Chondrocyte (in vitro differentiated cells): ENCODE results near the gene CCBE1. TPM values are rescaled to one million over a fixed set of nuclear protein-coding genes. Genes with fewer than 3 reads are reported as not detected.

Experiments used
- DNase-seq: peaks from one replicate; pipeline ENCODE4 v3.0.0; 2021; ENCODE audit warnings: mixed read lengths, low spot score
- H3K27ac Mint-ChIP-seq: one replicate; pipeline ENCODE4 v1.8.0; 2021; ENCODE audit warnings: mild to moderate bottlenecking, moderate library complexity, mixed read lengths; ENCODE audit not compliant: unreplicated experiment
- H3K27me3 Mint-ChIP-seq: 2 replicates; pipeline ENCODE4 v1.8.0; 2021; ENCODE audit warnings: low read depth, mixed read lengths
- H3K36me3 Mint-ChIP-seq: 2 replicates; pipeline ENCODE4 v1.8.0; 2021; ENCODE audit warnings: low read depth, mixed read lengths
- H3K4me1 Mint-ChIP-seq: 2 replicates; pipeline ENCODE4 v1.8.0; 2021; ENCODE audit warnings: low read depth, mild to moderate bottlenecking, mixed read lengths
- H3K4me3 Mint-ChIP-seq: one replicate; pipeline ENCODE4 v1.8.0; 2021; ENCODE audit warnings: mild to moderate bottlenecking, moderate library complexity, mixed read lengths; ENCODE audit not compliant: unreplicated experiment
- H3K9me3 Mint-ChIP-seq: 2 replicates; pipeline ENCODE4 v1.8.0; 2021; ENCODE audit warnings: low read depth, mixed read lengths
- total RNA-seq: library from RNA; stranded (reverse); gene quantifications from 3 replicates; pipeline ENCODE4 v1.2.1, GENCODE V29; 2021
- TF ChIP-seq, protein P1 (sequence below): fragments of 200-600 bp; sonication (generic); IDR thresholded peaks from 2 replicates; pipeline ENCODE4 v1.5.0; 2021; ENCODE audit warnings: antibody characterized with exemption, mild to moderate bottlenecking, moderate library complexity

CCBE1 gene
- total RNA-seq, 1 donor from 2014 or later = 0.72 TPM

- DNase-seq = no peak
- H3K9me3 Mint-ChIP-seq = peaks cover 13% of the 10 kb centered on the region
- H3K4me3 Mint-ChIP-seq = no peak overlapping the region
- H3K4me1 Mint-ChIP-seq = no peaks in the 10 kb centered on the region
- peaks cover 2% of the 10 kb centered on the region for H3K36me3 Mint-ChIP-seq
- TF ChIP-seq, protein P1, sequence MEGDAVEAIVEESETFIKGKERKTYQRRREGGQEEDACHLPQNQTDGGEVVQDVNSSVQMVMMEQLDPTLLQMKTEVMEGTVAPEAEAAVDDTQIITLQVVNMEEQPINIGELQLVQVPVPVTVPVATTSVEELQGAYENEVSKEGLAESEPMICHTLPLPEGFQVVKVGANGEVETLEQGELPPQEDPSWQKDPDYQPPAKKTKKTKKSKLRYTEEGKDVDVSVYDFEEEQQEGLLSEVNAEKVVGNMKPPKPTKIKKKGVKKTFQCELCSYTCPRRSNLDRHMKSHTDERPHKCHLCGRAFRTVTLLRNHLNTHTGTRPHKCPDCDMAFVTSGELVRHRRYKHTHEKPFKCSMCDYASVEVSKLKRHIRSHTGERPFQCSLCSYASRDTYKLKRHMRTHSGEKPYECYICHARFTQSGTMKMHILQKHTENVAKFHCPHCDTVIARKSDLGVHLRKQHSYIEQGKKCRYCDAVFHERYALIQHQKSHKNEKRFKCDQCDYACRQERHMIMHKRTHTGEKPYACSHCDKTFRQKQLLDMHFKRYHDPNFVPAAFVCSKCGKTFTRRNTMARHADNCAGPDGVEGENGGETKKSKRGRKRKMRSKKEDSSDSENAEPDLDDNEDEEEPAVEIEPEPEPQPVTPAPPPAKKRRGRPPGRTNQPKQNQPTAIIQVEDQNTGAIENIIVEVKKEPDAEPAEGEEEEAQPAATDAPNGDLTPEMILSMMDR = no peak
- H3K27me3 Mint-ChIP-seq = no peaks in the 10 kb centered on the region
- H3K27ac Mint-ChIP-seq = no peak overlapping the region
These were observed 137.7 kb downstream of the CCBE1 start for GRCh38 chr18:59559528-59559927.

DNA sequence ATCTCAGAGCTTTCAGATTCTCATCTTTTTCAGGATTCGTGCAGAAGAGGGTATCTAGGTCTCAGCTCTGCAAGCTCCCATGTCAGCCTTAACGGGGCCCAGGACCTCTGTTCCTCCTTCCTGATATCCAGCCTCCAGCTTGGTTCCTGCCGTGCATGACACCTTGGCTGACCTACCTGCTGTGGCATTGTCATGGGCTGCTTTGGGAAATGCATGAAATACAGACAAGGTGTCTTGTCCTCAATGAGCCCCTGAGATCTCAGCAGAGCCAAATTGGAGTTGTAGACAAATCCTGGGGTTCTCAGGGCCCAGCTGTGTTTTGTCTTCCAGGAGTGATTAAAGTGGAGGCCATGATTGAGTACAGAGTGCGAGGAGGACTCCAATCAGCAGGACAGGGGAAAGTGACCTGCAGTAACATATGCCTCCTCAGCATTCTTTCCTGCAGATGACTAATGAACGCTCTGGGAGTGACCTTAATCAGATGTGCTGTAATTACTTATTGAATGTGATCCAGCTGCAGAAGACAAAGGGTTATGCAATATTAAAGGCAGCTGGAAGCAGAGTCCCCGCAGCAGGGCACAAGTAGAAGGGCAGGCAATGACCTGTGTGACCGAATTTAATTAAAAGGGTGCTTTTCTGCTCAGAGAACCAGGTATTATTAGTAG, 141.1 kb downstream of the CCBE1 start:
- Mint-ChIP-seq H3K36me3 (peaks cover 2% of the 10 kb centered on the region), H3K27ac (no peak overlapping the region), H3K27me3 (no peaks in the 10 kb centered on the region), H3K4me3 (no peak overlapping the region), H3K9me3 (peaks cover 12% of the 10 kb centered on the region), H3K4me1 (no peaks in the 10 kb centered on the region)
- TF ChIP-seq, protein P1 = no peak
- DNase-seq = no peak

DNA sequence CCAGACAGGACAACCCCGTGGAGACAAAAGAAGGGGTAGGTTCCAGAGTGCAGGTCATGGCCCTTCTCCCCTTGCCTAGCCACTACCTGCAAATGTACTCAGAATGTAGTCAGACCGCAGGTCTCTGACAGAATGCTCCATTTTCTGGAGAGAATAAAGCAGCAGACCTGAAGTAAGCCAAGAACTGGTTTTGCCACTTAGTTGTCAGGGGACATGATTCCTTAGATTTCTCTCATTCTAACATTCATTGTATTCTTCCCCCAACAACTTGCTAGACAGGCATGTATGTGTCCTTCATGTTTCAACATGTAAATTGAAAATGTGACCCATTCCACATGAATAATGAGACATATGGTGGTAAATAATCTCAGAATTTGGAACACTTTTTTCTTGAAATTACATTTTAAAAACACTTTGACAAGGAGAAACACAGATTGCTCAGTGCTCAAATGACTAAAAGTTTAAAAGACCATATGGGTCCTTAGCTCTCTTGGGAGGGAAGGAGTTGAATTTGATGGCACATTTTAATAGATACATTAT, 142.4 kb downstream of the CCBE1 start:
- Mint-ChIP-seq H3K27me3 (no peaks in the 10 kb centered on the region), H3K4me1 (no peaks in the 10 kb centered on the region)

GRCh38 chr18:59553273-59553870, 143.9 kb downstream of the CCBE1 start:
- Mint-ChIP-seq H3K4me3 (no peak overlapping the region), H3K4me1 (no peaks in the 10 kb centered on the region), H3K36me3 (peaks cover 2% of the 10 kb centered on the region), H3K9me3 (peaks cover 12% of the 10 kb centered on the region), H3K27me3 (no peaks in the 10 kb centered on the region), H3K27ac (no peak overlapping the region)
- TF ChIP-seq, protein P1 = no peak
- DNase-seq = no peak

More for the DNA sequence above, 142.4 kb downstream of the CCBE1 start:
- no peak for DNase-seq
- no peak overlapping the region for H3K27ac Mint-ChIP-seq
- peaks cover 2% of the 10 kb centered on the region for H3K36me3 Mint-ChIP-seq
- TF ChIP-seq, protein P1 = no peak
- peaks cover 12% of the 10 kb centered on the region for H3K9me3 Mint-ChIP-seq
- no peak overlapping the region for H3K4me3 Mint-ChIP-seq

DNA sequence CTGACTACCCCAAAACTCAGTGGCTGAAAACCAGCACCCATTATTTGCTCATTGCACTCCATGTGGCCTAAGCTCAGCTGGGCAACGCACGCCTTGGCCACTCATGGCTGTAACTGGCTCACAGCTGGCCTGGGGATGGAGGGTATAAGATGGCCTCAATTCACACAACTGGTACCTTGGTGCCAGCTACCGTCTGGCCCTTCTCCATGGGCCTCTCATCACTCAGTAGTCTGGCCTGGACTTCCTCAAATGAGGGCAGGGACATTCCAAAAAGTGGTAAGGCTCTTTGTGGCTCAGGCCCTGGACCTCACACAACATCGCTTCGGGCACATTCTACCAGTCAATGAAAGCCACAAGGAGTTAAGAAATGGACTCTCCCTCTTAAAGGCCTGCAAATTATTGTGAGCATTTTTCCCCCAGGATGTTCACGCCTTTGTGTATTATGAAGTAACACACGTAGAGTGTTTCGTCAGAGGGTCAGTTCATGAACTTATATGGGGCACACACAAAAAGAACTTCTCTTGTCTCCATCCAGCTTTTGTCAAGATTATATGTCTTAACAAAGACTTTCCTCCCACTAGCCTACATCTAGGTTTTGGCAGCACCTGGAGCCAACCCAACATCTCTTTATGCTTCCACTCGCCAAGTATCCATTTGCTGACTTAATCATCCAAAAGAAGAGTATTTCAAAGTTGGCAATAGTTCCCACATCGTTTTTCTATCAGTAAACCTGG, 145.2 kb downstream of the CCBE1 start:
- Mint-ChIP-seq H3K4me1 (peaks cover 13% of the 10 kb centered on the region), H3K9me3 (peaks cover under 1% of the 10 kb centered on the region), H3K27ac (no peak overlapping the region), H3K4me3 (no peak overlapping the region), H3K36me3 (no peaks in the 10 kb centered on the region), H3K27me3 (peaks cover 2% of the 10 kb centered on the region)
- no peak for DNase-seq
- TF ChIP-seq, protein P1 = no peak
